H1 (cell line): ENCODE data around the gene XPO6. TPM values are rescaled to one million over a fixed set of nuclear protein-coding genes. Genes with fewer than 3 reads are reported as not detected.

Experiments used
- CBX8 ChIP-seq: fragments of 300-800, 300-1000 bp; sonication (generic); IDR thresholded peaks from 2 replicates; pipeline ENCODE4 v1.7.1; 2016; ENCODE audit warnings: low read depth, low read length, borderline replicate concordance
- CHD1 ChIP-seq: IDR thresholded peaks from 2 replicates; pipeline ENCODE4 v1.6.1; 2012; ENCODE audit warnings: low read depth, low read length, improper control_type of control experiment
- CHD2 ChIP-seq: IDR thresholded peaks from 2 replicates; pipeline ENCODE4 v1.6.1; 2012; ENCODE audit warnings: low read length, improper control_type of control experiment
- EGR1 ChIP-seq: IDR thresholded peaks from 2 replicates; pipeline ENCODE4 v1.6.1; 2011; ENCODE audit warnings: low read depth, low read length, borderline replicate concordance
- FOSL1 ChIP-seq: IDR thresholded peaks from 2 replicates; pipeline ENCODE4 v1.6.1; 2011; ENCODE audit warnings: mild to moderate bottlenecking, low read depth, low read length, moderate library complexity; ENCODE audit not compliant: insufficient read depth
- JUN ChIP-seq: IDR thresholded peaks from 2 replicates; pipeline ENCODE4 v1.6.1; 2011; ENCODE audit warnings: low read depth, mild to moderate bottlenecking, improper control_type of control experiment, low read length
- NANOG ChIP-seq: IDR thresholded peaks from 2 replicates; pipeline ENCODE4 v1.6.1; 2011; ENCODE audit warnings: low read length, low read depth, mild to moderate bottlenecking, inconsistent platforms; ENCODE audit not compliant: insufficient read depth, poor library complexity, severe bottlenecking
- RFX5 ChIP-seq: IDR thresholded peaks from 2 replicates; pipeline ENCODE4 v1.6.1; 2011; ENCODE audit warnings: low read depth, low read length, improper control_type of control experiment, borderline replicate concordance
- SP2 ChIP-seq: IDR thresholded peaks from 2 replicates; pipeline ENCODE4 v1.6.1; 2012; ENCODE audit warnings: mild to moderate bottlenecking, low read length, inconsistent platforms
- TAF7 ChIP-seq: optimal IDR thresholded peaks from 2 replicates; pipeline ENCODE3; 2011; ENCODE audit warnings: low read depth, mild to moderate bottlenecking, inconsistent platforms, low read length, moderate library complexity, borderline replicate concordance
- polyA plus RNA-seq, 7 experiments: library from polyadenylated mRNA; depleted of rRNA in 3 of 7; stranded (reverse) in 5 of 7; unstranded in 2 of 7; fragments of >200 nt in 5 of 7; fragments of 200-250 nt in 2 of 7; gene quantifications; 1 replicate in 5 of 7; 2 replicates in 1 of 7; 4 replicates in 1 of 7; pipeline versions ENCODE4 v1.2.1 to v1.2.3, GENCODE V29; 2011 to 2013; ENCODE audit warnings: missing spikeins in 2 of 7, mixed read lengths in 2 of 7
- total RNA-seq: library from RNA; stranded (reverse); fragmentation: NEBNext Ultra II Directional; extraction: Animal tissue kit (Norgen Biotek cat#: 25700); gene quantifications from 2 replicates; pipeline ENCODE4 v1.2.1, GENCODE V29; 2021
- TF ChIP-seq, protein P1 (sequence below): IDR thresholded peaks from 2 replicates; pipeline ENCODE4 v1.6.1; 2012; ENCODE audit warnings: inconsistent platforms

The XPO6 gene
- total and polyA plus RNA-seq, 2 of the 8 experiments (the other 6 are each of a cell fraction or from before 2014, with no cell fraction given), result 152 to 254 TPM

DNA sequence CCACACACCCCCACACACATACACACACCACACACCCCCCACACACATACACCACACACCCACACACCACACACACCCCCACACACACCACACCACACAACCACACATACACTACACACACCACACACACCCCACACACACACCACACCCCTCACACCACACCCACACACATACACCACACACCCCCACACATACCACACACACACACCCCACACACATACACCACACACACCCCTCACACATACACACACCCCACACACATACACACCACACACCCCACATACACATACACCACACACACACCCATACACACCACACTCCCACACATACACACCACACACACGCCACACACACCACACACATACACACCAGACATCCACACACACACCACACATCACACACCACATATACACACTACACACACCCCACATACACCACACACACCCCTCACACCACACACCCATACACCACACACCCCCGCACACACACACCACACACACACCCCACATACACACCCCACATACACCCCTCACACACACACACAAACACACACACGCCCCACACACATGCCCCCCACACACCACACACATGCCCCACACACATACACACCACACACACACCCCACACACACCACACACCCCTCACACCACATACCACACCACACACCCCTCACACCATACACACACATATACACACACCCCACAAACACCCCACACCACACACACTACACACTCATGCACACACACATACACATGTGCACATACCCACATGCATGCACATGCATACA lies 122.4 kb downstream of the XPO6 start (continued):
- TF ChIP-seq CBX8 (no peak), FOSL1 (no peak), EGR1 (no peak), CHD2 (no peak), CHD1 (no peak), RFX5 (no peak), TAF7 (no peak), JUN (no peak), SP2 (no peak), NANOG (no peak)
- TF ChIP-seq, protein P1, sequence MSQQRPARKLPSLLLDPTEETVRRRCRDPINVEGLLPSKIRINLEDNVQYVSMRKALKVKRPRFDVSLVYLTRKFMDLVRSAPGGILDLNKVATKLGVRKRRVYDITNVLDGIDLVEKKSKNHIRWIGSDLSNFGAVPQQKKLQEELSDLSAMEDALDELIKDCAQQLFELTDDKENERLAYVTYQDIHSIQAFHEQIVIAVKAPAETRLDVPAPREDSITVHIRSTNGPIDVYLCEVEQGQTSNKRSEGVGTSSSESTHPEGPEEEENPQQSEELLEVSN, result no peak
